ENCODE data around the gene SNAPC1.

The SNAPC1 gene

DNA sequence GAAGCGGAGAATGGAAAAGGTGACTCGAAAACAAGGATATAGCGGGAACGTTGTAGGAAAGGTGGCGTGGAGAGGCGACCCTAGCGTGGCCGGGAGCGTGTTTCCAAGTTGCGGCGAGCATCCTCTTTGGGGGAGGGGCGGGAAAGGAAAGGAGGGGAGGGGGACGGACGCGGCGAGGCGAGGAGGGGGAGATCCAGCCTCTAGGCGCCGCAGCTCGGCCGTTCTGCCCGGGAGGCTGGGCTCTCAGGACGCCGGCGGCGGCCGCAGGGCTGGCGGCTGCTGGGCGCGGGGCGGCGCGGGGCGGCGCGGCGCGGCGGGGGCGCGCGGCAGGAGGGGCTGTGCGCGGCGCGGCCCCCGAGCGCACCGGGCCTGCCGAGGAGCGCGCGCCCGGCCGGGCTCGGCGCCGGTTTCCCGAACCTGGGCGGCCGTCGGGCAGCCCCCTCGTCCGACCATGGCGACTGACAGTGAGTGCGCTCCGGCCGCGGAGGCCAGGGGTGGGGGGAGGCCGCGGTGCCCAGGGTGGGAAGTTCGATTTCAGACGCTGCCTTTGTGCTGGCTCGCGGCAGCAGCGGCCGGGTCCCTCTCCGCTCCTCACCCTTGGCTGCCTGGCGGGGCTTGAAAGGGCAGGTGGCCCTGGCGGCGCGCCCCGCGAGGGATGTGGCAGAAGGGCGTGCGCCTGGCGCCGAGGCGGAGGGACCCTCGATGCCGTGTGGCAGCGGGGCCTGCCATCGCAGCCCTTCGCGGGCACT, 50.3 kb downstream of the SNAPC1 start, which contains the start of gene SYT16:
SYT16 (plus strand) TSS at position 357 of the 749 bp plus-strand sequence.
- no peak for DNase-seq

DNA sequence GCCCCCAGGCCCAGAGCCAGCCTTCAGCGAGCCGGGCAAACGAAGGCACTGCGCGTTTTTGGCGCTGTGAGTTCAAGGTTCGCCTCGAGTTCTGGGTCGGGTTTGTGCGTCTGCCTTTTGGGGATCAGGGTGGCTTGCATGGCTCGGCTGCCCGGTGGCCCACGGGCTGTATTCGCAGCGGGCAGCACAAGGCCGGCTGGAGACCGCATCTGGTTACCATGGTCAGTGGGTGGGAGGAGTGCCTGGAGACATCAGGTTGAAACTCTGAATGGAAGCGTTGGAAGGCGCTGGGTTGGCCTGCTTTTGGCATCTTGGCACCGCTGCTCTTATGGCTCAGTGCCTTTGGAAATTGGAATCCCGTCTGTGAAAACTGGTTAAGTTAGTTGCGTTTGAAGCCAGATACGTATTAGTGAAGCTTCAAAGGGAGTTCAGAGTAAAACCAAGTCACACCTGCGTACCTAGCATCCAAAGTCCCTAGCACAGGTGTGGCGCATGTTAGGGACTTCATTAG, 50.9 kb downstream of the SNAPC1 start:
- DNase-seq: no peak

DNA sequence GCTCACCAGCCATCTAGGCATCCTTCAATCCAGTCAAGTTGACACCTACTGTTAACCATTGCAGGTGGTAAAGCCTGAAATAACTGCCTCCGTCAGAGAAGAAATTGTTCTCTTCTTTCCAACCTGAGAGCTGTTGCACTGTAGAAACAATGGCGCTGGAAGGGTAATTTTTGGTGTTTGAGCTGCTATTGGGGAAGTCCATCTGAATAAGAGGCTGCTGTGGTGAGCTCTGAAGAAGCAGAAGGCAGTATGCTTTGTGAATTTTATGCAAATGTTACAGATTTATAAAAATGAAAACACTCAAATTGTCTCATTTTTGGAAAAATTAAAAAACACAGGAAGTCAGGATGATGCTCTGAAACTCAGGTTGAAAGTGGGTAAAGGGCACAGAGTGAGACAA, 60.2 kb downstream of the SNAPC1 start:
- DNase-seq: no peak

DNA sequence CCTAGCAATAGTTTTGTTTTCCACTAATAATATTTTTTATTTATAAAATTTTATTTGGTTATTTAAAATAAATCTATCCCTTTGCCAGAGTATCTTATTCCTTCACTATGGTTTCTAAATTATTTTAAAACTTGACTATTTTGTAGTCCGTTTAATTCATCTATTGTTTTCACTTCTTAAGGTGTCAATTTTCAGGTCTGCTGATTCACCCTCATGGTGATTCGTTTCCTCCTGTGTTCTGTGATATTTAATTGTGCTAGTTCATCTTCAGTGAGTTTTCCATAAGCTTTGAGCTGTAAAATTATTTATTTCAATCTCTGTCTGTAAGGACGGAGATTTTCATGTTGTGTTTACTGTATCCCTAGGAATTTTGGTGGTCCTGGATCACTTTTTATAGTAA, 70.6 kb downstream of the SNAPC1 start:
- no peak for DNase-seq

DNA sequence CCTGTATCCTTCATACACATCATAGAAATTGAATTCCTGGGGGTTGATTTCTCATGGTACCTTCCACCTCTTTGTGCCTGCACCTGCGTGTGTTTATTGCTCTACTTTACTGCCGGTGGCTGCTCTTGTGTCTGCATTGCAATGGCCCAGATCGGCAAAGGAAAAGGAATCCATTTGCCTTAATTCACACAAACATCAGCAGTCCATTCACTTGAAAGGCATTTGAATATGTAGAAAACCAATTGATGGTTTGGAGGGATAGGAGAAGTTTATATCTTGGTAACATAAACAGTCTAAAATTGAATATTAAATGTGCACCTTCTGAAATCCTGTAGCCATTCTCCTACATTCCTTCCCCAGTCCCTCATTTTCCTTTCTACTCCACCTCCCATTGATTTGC, 74.0 kb downstream of the SNAPC1 start:
- no peak for DNase-seq

DNA sequence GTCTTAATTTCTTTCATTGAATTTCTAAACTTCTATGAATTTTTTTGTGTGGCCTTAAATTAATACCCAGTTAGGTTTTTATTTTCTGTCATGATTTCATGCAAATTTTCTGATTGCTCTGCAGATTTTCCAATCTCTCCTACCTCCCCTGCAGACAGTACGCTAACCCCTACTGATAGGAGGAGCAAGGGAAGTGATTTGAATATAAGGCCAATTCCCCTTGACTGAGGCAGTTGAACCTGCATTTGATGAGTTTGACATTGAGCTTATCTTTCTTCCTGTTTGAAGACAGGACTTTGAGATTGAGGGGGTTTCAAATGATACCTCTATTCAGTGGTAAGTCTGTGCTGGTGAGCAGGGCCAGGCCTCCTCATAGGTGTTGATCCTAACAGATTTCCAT, 74.6 kb downstream of the SNAPC1 start:
- DNase-seq: no peak

DNA sequence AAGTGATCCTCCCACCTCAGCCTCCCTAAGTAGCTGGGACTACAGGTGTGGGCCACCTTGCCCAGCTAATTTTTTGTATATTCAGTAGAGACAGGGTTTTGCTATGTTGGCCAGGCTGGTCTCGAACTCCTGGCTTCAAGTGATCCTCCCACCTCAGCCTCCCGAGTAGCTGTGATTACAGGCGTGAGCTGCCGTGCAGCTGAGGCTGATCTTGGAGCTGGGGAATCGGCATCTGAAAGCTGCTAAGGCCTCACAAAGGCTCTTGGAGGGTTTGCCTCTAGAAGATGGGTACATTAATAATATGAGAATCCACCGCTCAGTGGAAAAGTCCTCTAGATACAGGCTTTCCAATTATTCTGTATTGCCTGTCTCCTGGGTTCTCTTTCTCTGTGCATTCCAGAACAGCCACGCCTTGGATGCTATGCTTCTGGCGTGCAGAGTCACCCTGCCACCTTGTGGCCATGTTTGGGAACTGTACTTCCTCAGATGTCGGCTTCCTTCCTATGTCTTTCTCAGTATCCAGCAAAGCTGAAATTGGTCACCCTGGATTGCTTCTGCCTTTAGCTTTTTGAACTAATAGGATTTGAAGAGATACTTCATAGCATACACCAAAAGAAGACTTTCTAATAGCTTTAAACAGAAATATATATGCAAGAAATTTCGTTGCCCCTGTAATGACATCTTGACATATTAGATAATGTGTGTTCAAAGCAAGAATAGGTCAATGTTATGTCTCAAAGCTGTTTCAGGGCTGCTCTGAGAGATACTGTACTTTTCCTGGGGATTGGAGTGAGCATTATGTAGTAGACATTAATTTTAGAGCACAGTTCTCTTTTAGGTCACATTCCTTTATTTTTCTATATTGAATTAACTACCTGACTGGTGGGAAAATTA, 75.4 kb downstream of the SNAPC1 start:
- DNase-seq: no peak

DNA sequence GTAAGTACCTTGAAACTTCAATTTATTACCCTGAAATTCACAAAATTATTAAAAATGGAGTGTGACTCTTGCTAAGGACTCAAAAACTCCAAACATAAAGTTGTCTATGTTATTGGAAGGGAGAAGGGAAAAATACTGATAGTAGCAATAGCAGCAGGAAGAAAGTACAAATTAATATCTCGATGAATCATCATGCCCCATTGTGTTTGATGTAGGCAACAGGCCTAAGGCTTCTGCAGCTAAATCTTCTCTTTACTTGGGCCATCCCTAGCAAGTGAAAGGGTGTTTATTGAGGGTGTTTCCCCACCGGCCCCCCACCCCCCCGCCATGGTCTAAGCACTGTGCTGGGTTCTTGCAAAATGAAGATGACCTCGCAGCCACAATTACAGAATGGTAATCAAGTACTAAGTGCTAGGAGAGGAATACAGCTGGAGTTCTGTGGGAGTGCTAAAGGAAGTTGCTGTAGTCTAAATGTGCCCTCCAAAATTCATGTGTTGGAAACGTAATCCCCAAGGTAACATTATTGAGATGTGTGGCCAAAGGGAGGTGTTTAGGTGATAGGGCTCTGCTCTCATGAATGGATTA, 76.5 kb downstream of the SNAPC1 start:
- DNase-seq: no peak

DNA sequence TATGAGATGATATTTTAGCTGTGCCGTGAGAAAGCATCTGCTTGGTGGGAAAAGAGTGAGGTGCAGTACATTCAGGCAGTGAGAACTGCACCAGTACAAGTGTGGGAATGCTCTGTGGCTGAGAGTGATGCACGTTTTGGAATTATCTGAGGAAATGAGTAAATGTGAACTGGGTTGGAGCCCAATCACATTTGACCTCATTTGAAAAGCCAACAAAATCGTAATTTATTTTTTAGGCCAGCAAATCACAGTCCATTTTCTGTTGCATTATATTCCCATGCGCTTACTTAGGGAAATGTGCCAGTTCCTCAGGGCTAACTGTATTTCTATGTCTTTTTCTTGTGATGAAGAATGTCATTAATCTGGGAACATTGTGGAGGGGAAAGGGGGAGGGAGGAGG, 77.3 kb downstream of the SNAPC1 start:
- DNase-seq: no peak

DNA sequence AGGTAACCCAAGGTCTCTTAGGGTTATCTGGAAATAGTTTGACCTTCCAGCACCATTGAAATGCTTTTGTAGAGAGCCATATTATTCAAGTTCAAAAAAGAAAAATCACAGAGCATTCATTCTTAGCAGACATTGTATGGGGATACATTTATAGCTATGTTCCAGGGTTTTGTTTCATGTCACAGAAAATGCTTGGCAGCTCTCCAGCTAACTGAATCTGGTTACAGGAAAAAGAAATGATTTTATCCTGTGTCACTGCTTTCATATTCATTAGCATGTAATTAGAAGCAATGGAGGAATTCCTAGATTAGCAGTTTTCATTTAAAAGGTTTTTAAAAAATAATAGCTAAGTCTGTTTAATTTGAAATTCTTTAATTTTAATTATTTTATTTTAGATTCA, 78.9 kb downstream of the SNAPC1 start:
- DNase-seq: no peak
